HEK293 (cell line): ENCODE results near the gene APC2.

ENCODE experiments used
- CTCF ChIA-PET: fragments of 350-600 bp; formaldehyde crosslinking; extraction: SDS; loops from one replicate; lab custom pipeline; 2021; ENCODE audit warnings: antibody characterized with exemption; lab: Yijun Ruan, JAX
- POLR2A ChIA-PET: fragments of 300-600 bp; formaldehyde crosslinking; extraction: SDS; loops from one replicate; lab custom pipeline; 2020; ENCODE audit warnings: antibody characterized with exemption, inconsistent platforms; lab: Yijun Ruan, JAX
- H3K27ac ChIP-seq: fragments of 200-500 bp; sonication (Bioruptor generic); 2 replicates; pipeline ENCODE4 v1.5.1; 2014; ENCODE audit warnings: low read depth, low read length, control low read depth, inconsistent platforms; ENCODE audit errors: extremely low read depth
- H3K36me3 ChIP-seq, 2 experiments: fragments of 200-500 bp in 1 of 2; sonication (Bioruptor generic) in 1 of 2; 1 replicate in 1 of 2; 2 replicates in 1 of 2; pipeline ENCODE4 v1.5.1; 2014 to 2017; ENCODE audit warnings: inconsistent platforms in 2 of 2, low read length in 2 of 2; ENCODE audit not compliant: control insufficient read depth in 2 of 2, insufficient read depth in 1 of 2
- H3K4me1 ChIP-seq: fragments of 200-500 bp; sonication (Bioruptor generic); 2 replicates; pipeline ENCODE4 v1.5.1; 2014; ENCODE audit warnings: mild to moderate bottlenecking, low read length, inconsistent platforms; ENCODE audit not compliant: control insufficient read depth, insufficient read depth
- H3K4me3 ChIP-seq: 2 replicates; pipeline ENCODE4 v1.5.1; 2011; ENCODE audit warnings: low read depth, mild to moderate bottlenecking, control low read depth, low read length, moderate library complexity
- H3K9me3 ChIP-seq: fragments of 200-500 bp; sonication (Bioruptor generic); 2 replicates; pipeline ENCODE4 v1.5.1; 2014; ENCODE audit warnings: low read depth, low read length, inconsistent platforms; ENCODE audit not compliant: control insufficient read depth, insufficient read depth
- FEZF1 ChIP-seq: fragments of 450-650 bp; formaldehyde crosslinking; IDR thresholded peaks from 2 replicates; pipeline ENCODE4 v1.5.1; 2016; ENCODE audit warnings: missing biosample characterization, missing genetic modification characterization
- HOXA7 ChIP-seq: sonication (generic); formaldehyde crosslinking; IDR thresholded peaks from 2 replicates; pipeline ENCODE4 v1.8.1; 2022; ENCODE audit warnings: missing genetic modification reagents, borderline replicate concordance
- KLF10 ChIP-seq: fragments of 450-650 bp; IDR thresholded peaks from 2 replicates; pipeline ENCODE4 v1.5.1; 2018; ENCODE audit warnings: missing biosample characterization, mild to moderate bottlenecking, missing genetic modification characterization
- KLF16 ChIP-seq: fragments of 450-650 bp; formaldehyde crosslinking; IDR thresholded peaks from 2 replicates; pipeline ENCODE4 v1.5.1; 2017; ENCODE audit warnings: missing biosample characterization, missing genetic modification characterization
- MYNN ChIP-seq: fragments of 450-650 bp; formaldehyde crosslinking; IDR thresholded peaks from 2 replicates; pipeline ENCODE4 v1.5.1; 2016; ENCODE audit warnings: missing biosample characterization, missing genetic modification characterization, borderline replicate concordance
- SCRT2 ChIP-seq: fragments of 450-650 bp; formaldehyde crosslinking; IDR thresholded peaks from 2 replicates; pipeline ENCODE4 v1.5.1; 2016; ENCODE audit warnings: missing biosample characterization, missing genetic modification characterization
- YY2 ChIP-seq: fragments of 450-650 bp; formaldehyde crosslinking; IDR thresholded peaks from 2 replicates; pipeline ENCODE4 v1.5.1; 2016; ENCODE audit warnings: missing biosample characterization, missing genetic modification characterization
- ZBTB8A ChIP-seq: fragments of 450-650 bp; formaldehyde crosslinking; IDR thresholded peaks from 2 replicates; pipeline ENCODE4 v1.5.1; 2016; ENCODE audit warnings: missing biosample characterization, missing genetic modification characterization
- ZNF2 ChIP-seq: fragments of 450-650 bp; formaldehyde crosslinking; IDR thresholded peaks from 2 replicates; pipeline ENCODE4 v1.5.1; 2016; ENCODE audit warnings: missing biosample characterization, missing genetic modification characterization
- ZNF561 ChIP-seq: fragments of 450-650 bp; IDR thresholded peaks from 2 replicates; pipeline ENCODE4 v1.5.1; 2018; ENCODE audit warnings: missing biosample characterization, missing genetic modification characterization, borderline replicate concordance
- ZNF600 ChIP-seq: fragments of 450-650 bp; formaldehyde crosslinking; IDR thresholded peaks from 2 replicates; pipeline ENCODE4 v1.5.1; 2016; ENCODE audit warnings: missing biosample characterization, missing genetic modification characterization
- ZNF664 ChIP-seq: fragments of 450-650 bp; formaldehyde crosslinking; IDR thresholded peaks from 2 replicates; pipeline ENCODE4 v1.5.1; 2016; ENCODE audit warnings: missing biosample characterization, missing genetic modification characterization
- ZNF791 ChIP-seq: fragments of 450-650 bp; formaldehyde crosslinking; IDR thresholded peaks from 2 replicates; pipeline ENCODE4 v1.5.1; 2016; ENCODE audit warnings: missing biosample characterization, missing genetic modification characterization
- TF ChIP-seq, protein P1 (sequence below): fragments of 450-650 bp; formaldehyde crosslinking; IDR thresholded peaks from 2 replicates; pipeline ENCODE4 v1.5.1; 2016; ENCODE audit warnings: missing biosample characterization, missing genetic modification characterization
- TF ChIP-seq, protein P2 (sequence below): fragments of 450-650 bp; formaldehyde crosslinking; IDR thresholded peaks from 2 replicates; pipeline ENCODE4 v1.5.1; 2016; ENCODE audit warnings: missing biosample characterization, missing genetic modification characterization
- TF ChIP-seq, protein P3 (sequence below): fragments of 450-650 bp; formaldehyde crosslinking; IDR thresholded peaks from 2 replicates; pipeline ENCODE4; 2016; ENCODE audit warnings: missing biosample characterization, missing genetic modification characterization
- TF ChIP-seq, protein P4 (sequence below): fragments of 450-650 bp; formaldehyde crosslinking; IDR thresholded peaks from 2 replicates; pipeline ENCODE4 v1.5.0; 2017; ENCODE audit warnings: missing biosample characterization, missing genetic modification characterization, borderline replicate concordance

Gene APC2

DNA sequence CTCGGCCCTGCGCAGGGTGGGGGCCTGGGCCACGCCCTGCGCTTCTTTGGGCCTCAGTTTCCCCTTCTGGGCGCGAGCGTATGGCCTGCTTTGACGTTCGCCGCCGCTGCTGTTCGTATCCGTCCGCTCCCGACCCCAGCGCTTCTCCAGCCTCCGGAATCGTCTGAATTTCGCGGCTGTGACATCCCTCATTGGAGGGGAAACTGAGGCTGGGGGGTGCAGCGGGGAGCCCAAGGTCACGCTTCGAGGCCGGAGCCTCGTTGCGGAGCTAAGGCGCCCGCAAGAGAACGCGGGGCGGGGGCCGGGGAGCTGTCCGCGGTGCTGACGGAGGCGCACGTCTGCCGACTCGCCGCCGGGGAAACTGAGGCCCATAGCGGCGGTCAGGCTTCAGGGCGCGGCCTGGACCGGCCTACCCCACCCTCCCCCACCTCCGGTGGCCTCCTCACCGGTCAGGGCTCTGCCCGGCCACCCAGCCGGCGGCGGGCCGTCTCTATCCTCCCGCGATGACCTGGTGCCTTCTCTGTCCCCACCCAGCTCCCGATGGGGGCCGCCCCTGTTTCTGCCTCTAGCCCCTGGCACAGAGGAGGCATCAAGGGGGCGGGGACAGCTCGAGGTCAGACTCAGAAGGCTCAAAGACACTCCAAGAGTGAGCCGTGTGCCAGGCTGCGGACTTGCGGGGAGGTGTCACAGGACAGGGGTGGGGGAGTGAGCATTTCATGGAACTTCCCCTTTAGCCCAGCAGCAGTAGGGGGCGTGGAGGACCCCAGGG, 3.0 kb upstream of the APC2 start (continued):
- TF ChIP-seq ZNF791 (tag by site-specific recombination): no peak

DNA sequence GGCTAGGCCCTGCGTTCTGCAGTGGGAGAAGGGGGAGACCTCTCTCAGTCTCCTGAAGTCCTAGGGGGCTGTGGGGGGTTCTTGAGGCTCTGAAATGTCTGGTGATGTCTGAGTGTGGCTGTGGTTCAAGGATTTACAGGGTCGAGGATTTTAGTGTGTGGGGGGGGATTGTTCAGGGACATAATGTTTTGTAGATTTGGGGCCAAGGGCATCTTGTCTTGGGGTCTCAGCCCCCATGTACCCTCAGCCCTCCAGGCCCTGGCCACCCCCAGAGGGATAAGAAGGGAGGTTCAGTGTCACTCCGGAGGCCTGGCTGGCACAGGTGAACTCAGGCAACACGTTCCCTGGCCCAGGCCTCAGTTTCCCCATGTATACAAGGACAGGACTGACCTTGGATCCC, 2.4 kb upstream of the APC2 start:
- POLR2A ChIA-PET: no interaction called here
- Histone ChIP-seq H3K4me3 (no peak overlapping the region), H3K4me1 (0 out of 2 replicates have a peak, but pooled peaks cover 3% of the 10 kb centered on the region), H3K36me3 (peaks cover 0 to 3% of the 10 kb centered on the region in 2 experiments; a peak in 1 of 3 replicates), H3K27ac (no peak overlapping the region), H3K9me3 (no peaks in the 10 kb centered on the region)
- CTCF ChIA-PET: interaction anchor here (0.6 kb wide), 1 partner anchor 19 kb away, joined by 3 read pairs; no protein-coding TSS in a partner anchor
- no peak for TF ChIP-seq FEZF1 (tag by site-specific recombination)
- TF ChIP-seq, protein P1, sequence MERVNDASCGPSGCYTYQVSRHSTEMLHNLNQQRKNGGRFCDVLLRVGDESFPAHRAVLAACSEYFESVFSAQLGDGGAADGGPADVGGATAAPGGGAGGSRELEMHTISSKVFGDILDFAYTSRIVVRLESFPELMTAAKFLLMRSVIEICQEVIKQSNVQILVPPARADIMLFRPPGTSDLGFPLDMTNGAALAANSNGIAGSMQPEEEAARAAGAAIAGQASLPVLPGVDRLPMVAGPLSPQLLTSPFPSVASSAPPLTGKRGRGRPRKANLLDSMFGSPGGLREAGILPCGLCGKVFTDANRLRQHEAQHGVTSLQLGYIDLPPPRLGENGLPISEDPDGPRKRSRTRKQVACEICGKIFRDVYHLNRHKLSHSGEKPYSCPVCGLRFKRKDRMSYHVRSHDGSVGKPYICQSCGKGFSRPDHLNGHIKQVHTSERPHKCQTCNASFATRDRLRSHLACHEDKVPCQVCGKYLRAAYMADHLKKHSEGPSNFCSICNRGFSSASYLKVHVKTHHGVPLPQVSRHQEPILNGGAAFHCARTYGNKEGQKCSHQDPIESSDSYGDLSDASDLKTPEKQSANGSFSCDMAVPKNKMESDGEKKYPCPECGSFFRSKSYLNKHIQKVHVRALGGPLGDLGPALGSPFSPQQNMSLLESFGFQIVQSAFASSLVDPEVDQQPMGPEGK (tag by site-specific recombination): peak; percentile 72

DNA sequence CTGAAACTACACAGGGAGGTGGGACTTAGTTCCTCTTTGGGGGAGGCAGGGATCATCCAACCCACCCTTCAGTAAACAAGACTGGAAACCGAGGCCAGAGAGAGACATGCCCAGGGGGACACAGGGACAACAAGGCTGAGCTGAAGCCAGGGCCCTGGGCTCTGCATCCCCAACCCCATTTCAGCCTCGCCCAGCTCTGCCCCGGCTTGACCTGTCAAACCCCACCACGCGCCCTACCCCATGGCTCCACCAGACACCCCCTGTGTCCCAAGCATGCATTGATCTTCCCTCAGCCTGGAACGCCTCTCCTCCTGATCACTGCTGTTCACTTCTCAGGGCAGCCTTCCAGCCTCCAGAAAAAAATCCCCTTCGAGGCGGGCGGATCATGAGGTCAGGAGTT, 2.0 kb upstream of the APC2 start:
- Histone ChIP-seq H3K9me3 (no peaks in the 10 kb centered on the region), H3K4me3 (no peak overlapping the region), H3K36me3 (no peaks in the 10 kb centered on the region), H3K27ac (no peak overlapping the region), H3K4me1 (0 out of 2 replicates have a peak, but pooled peaks cover 3% of the 10 kb centered on the region)
- CTCF ChIA-PET: no interaction called here
- no peak for TF ChIP-seq KLF10 (tag by site-specific recombination)
- TF ChIP-seq, protein P2, sequence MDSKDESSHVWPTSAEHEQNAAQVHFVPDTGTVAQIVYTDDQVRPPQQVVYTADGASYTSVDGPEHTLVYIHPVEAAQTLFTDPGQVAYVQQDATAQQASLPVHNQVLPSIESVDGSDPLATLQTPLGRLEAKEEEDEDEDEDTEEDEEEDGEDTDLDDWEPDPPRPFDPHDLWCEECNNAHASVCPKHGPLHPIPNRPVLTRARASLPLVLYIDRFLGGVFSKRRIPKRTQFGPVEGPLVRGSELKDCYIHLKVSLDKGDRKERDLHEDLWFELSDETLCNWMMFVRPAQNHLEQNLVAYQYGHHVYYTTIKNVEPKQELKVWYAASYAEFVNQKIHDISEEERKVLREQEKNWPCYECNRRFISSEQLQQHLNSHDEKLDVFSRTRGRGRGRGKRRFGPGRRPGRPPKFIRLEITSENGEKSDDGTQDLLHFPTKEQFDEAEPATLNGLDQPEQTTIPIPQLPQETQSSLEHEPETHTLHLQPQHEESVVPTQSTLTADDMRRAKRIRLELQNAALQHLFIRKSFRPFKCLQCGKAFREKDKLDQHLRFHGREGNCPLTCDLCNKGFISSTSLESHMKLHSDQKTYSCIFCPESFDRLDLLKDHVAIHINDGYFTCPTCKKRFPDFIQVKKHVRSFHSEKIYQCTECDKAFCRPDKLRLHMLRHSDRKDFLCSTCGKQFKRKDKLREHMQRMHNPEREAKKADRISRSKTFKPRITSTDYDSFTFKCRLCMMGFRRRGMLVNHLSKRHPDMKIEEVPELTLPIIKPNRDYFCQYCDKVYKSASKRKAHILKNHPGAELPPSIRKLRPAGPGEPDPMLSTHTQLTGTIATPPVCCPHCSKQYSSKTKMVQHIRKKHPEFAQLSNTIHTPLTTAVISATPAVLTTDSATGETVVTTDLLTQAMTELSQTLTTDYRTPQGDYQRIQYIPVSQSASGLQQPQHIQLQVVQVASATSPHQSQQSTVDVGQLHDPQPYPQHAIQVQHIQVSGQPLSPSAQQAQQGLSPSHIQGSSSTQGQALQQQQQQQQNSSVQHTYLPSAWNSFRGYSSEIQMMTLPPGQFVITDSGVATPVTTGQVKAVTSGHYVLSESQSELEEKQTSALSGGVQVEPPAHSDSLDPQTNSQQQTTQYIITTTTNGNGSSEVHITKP: peak; percentile 68
- POLR2A ChIA-PET: no interaction called here

DNA sequence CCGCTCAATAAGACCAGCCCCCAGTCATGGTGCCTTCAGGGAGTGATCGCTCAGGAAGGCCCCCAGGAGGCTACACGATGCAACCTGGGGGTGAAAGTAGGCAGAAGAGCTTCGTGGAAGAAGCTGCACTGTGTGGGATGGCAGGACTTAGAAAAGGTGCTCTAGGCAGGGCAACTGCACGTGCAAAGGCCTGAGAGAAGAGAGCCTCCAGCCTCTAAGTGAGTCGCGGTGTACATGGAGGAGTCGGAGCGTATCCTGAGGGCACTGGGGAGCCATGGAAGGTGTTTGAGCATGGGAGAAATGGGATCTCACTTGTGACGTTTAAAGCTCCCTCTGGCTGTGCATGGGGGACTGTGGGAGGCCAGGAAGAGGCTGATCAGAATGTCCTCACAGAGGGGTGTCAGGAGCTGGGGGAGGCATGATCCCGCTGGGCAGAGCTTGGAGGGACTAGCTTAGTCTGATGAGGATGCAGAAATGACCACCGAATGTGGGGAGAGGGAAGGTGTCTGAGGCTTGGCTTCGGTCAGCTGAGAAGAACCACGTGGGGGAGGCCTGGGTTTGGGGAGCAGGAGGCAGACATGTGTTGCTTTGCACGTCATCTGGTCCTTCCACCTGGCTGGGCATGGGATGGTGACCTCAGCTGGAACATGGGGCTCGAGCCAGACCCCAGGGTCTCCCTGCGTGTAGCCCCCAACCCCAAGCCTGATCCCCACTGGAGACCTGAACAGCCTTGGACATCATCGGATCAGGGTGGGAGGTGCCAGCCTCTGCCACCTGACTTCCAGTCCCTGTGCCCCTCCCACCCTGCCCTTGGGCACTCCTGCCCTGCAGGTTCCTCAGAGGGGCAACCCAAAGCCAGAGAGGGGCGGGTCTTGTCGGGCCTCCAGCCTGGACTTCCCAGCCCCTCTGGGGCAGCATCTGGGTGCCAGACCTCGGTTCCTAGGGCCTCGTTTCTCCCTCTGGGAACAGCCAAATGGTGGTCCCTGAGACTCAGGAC, 1.1 kb downstream of the APC2 start:
- CTCF ChIA-PET: interaction anchor here (1.1 to 1.2 kb wide), 2 partner anchors 9 to 14 kb away, joined by 3 read pairs; no protein-coding TSS in a partner anchor
- Histone ChIP-seq H3K4me1 (no peaks in the 10 kb centered on the region), H3K27ac (no peak overlapping the region), H3K36me3 (no peaks in the 10 kb centered on the region), H3K9me3 (no peaks in the 10 kb centered on the region), H3K4me3 (no peak overlapping the region)
- POLR2A ChIA-PET: interaction anchor here (0.9 kb wide), 1 partner anchor 182 kb away, joined by 4 read pairs; the partner anchor contains the start of gene CIRBP
- TF ChIP-seq ZNF600 (tag by site-specific recombination): peak; percentile 67; the same call in 1 of the 2 replicates
- no peak for TF ChIP-seq ZNF2 (tag by site-specific recombination)
- TF ChIP-seq, protein P3, sequence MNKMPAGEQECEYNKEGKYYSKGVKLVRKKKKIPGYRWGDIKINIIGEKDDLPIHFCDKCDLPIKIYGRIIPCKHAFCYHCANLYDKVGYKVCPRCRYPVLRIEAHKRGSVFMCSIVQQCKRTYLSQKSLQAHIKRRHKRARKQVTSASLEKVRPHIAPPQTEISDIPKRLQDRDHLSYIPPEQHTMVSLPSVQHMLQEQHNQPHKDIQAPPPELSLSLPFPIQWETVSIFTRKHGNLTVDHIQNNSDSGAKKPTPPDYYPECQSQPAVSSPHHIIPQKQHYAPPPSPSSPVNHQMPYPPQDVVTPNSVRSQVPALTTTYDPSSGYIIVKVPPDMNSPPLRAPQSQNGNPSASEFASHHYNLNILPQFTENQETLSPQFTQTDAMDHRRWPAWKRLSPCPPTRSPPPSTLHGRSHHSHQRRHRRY (tag by site-specific recombination): no peak
- TF ChIP-seq SCRT2 (tag by site-specific recombination): no peak
- no peak for TF ChIP-seq KLF16 (tag by site-specific recombination)
- no peak for TF ChIP-seq YY2 (tag by site-specific recombination)
- no peak for TF ChIP-seq HOXA7 (CRISPR knock-in tag)
- no peak for TF ChIP-seq MYNN (tag by site-specific recombination)
- TF ChIP-seq, protein P4, sequence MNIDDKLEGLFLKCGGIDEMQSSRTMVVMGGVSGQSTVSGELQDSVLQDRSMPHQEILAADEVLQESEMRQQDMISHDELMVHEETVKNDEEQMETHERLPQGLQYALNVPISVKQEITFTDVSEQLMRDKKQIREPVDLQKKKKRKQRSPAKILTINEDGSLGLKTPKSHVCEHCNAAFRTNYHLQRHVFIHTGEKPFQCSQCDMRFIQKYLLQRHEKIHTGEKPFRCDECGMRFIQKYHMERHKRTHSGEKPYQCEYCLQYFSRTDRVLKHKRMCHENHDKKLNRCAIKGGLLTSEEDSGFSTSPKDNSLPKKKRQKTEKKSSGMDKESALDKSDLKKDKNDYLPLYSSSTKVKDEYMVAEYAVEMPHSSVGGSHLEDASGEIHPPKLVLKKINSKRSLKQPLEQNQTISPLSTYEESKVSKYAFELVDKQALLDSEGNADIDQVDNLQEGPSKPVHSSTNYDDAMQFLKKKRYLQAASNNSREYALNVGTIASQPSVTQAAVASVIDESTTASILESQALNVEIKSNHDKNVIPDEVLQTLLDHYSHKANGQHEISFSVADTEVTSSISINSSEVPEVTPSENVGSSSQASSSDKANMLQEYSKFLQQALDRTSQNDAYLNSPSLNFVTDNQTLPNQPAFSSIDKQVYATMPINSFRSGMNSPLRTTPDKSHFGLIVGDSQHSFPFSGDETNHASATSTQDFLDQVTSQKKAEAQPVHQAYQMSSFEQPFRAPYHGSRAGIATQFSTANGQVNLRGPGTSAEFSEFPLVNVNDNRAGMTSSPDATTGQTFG (tag by site-specific recombination): no peak
- TF ChIP-seq ZBTB8A (tag by site-specific recombination): no peak
- no peak for TF ChIP-seq ZNF561
- no peak for TF ChIP-seq ZNF664 (tag by site-specific recombination)
